ENCODE data around the gene PRDM8.
A peak's percentile ranks its signal among the peaks of the same experiment; 100 is the strongest.

The PRDM8 gene

DNA sequence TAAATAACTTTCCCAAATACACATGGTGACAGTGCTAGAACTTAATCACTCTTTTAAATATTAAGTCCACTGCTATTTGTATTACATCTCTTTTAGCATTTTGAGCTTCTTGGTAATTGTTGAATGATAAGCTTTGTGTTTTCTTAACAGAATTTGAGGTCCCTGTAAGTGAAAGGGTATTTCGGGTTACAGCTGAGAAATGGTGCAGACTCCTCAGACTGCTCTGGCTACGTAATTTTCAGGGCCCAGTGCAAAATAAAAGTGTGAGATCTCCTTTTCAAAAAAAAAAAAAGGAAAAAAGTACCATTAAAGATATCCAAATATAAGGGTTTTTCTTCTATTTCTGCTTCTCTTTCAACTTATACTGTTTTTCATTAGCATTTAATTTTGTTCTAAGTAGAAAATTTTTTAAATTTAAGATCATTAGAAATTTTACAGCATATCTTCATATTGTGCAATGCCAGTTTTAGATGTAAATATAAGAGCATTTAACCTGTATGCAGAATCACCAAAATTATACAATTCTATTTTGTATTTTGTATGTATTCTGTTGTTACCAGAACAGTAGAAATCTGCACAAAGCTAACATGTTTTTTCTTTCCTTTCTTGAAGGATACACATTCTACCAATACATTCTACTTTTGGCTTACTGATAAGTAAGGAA is 35.5 kb downstream of the PRDM8 start:
- no peak overlapping the region for H3K4me3 ChIP-seq (replicated peaks in 1 of 2; ENCODE audit: low read depth in 2 of 2, low read length in 2 of 2)
- DNase-seq (ENCODE audit: low read depth in 2 of 2) = no peak
- TF ChIP-seq, protein P1, sequence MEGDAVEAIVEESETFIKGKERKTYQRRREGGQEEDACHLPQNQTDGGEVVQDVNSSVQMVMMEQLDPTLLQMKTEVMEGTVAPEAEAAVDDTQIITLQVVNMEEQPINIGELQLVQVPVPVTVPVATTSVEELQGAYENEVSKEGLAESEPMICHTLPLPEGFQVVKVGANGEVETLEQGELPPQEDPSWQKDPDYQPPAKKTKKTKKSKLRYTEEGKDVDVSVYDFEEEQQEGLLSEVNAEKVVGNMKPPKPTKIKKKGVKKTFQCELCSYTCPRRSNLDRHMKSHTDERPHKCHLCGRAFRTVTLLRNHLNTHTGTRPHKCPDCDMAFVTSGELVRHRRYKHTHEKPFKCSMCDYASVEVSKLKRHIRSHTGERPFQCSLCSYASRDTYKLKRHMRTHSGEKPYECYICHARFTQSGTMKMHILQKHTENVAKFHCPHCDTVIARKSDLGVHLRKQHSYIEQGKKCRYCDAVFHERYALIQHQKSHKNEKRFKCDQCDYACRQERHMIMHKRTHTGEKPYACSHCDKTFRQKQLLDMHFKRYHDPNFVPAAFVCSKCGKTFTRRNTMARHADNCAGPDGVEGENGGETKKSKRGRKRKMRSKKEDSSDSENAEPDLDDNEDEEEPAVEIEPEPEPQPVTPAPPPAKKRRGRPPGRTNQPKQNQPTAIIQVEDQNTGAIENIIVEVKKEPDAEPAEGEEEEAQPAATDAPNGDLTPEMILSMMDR (IDR thresholded peaks at IDR 0.05; ENCODE audit: low read depth, low read length) = no peak

DNA sequence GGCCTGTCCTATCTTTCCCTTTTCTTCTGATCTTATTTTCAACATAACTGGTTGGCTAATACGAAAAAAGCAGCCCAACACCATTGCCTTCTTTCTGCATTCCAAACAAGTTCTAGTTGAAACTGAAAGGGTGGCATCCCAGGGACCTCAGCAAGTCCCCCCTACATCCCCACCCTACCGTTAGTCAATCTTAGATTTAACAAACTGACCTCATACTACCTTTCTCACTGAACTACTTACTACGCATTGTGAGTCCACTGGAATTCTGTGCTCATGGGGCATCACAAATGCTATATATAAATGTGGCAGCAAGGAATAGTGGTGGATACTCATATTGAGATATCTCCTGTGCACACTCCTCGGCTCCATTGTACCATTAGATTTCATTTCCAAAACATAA is 36.1 kb downstream of the PRDM8 start:
- no peak for DNase-seq (ENCODE audit: low read depth in 2 of 2)
- TF ChIP-seq, protein P1 (IDR thresholded peaks at IDR 0.05; ENCODE audit: low read depth, low read length) = no peak
- no peak overlapping the region for H3K4me3 ChIP-seq (replicated peaks in 1 of 2; ENCODE audit: low read depth in 2 of 2, low read length in 2 of 2)

DNA sequence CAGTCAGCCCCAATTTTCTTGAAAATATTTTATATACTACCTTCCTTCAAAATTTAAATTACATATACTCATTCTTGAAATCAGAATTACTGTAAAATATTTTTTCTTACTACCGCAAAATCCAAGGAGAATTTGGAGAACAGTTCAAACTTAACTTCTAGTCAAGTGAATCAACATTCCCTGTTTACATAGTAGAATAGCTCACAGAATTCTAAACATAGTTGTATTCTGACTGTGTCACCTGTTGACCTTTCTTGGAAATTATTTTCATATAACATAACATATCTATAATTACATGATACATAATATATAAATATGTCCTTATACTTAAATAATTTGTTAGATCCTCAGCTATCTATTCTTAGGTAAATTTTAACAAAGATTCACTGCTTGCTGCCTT is 38.1 kb downstream of the PRDM8 start:
- peak in 1 of 2 donors; percentile 73 for DNase-seq (ENCODE audit: low read depth in 2 of 2)
- H3K4me3 ChIP-seq (replicated peaks in 1 of 2; ENCODE audit: low read depth in 2 of 2, low read length in 2 of 2) = no peak overlapping the region
- TF ChIP-seq, protein P1 (IDR thresholded peaks at IDR 0.05; ENCODE audit: low read depth, low read length) = no peak

DNA sequence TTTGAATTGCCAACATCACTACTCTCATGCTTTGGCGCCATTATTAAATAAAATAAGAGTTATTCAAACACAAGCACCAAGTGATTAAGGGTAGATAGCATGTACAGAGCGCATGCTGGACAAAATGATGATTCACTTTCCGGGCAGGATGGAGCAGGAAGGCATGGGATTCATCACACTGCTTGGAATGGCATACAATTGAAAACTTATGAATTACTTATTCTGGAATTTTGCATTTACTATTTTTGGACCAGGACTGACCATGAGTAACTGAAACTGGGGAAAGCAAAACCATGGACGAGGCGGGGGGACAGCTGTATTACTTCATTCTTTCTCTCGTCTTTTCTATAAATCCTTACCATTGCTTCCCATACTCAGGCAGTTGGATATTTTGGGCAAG is 40.7 kb downstream of the PRDM8 start:
- DNase-seq (ENCODE audit: low read depth in 2 of 2) = peak; percentile 83 to 95
- TF ChIP-seq, protein P1 (IDR thresholded peaks at IDR 0.05; ENCODE audit: low read depth, low read length) = no peak
- H3K4me3 ChIP-seq (replicated peaks in 1 of 2; ENCODE audit: low read depth in 2 of 2, low read length in 2 of 2) = peak overlapping the region in 1 of 2 donors; percentile 19

DNA sequence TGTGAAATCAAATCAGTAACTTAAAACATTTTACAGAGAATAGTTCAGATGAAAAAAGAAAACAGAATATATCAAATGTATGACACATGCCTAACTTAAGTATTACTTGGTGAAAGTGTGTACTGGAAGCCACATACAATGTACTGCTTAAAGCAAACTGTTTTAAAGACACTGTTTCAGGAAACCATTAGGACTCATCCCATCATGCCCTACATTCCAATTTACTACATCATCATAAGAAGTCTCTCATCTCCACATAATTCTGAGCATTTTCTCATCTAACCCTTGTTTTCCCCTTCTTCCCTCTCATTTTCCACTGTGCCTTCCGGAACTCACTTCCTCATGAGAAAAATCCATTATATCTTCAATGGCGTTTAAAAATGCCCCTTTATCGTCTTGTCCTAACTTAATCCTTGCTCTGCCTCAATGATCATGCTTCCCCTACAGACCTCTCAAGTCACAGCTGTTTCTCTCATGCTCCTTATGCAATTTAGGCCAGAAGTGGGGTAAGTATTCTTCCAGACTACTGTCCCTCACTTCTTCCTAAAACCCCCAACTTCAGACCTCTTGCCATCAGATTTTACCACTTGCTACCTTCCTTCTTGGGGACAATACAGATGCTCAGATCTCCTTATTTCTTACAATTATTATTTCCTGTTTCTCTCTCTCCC is 42.3 kb downstream of the PRDM8 start:
- peak in 1 of 2 donors; percentile 58 for DNase-seq (ENCODE audit: low read depth in 2 of 2)
- TF ChIP-seq, protein P1 (IDR thresholded peaks at IDR 0.05; ENCODE audit: low read depth, low read length) = no peak
- H3K4me3 ChIP-seq (replicated peaks in 1 of 2; ENCODE audit: low read depth in 2 of 2, low read length in 2 of 2) = no peak overlapping the region

DNA sequence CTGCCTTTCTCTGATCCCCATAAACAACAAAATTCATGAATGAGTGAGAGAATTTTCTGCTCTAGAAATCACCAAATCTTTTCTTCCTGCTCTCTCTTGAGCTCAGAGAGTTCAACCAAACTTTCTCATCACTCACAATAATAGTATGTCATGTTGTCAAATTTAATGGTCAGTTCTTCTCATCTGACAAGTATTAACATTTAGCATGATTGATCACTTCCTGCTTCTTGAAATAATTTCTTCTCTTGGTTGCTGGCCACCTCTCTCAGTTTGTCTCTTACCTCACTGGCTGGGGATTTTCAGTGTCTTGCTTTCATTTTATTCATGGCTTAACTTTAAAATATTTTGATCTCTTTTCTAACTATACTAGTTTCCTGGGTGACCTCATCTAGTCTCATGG is 43.7 kb downstream of the PRDM8 start:
- TF ChIP-seq, protein P1 (IDR thresholded peaks at IDR 0.05; ENCODE audit: low read depth, low read length) = no peak
- DNase-seq (ENCODE audit: low read depth in 2 of 2) = peak in 1 of 2 donors; percentile 28
- H3K4me3 ChIP-seq (replicated peaks in 1 of 2; ENCODE audit: low read depth in 2 of 2, low read length in 2 of 2) = no peak overlapping the region
